ENCODE results near the gene DUSP22. TPM values are rescaled to one million over a fixed set of nuclear protein-coding genes. Genes with fewer than 3 reads are reported as not detected.

The DUSP22 gene
- total RNA-seq, 1 experiment from 2014 or later = 18.6 TPM

DNA sequence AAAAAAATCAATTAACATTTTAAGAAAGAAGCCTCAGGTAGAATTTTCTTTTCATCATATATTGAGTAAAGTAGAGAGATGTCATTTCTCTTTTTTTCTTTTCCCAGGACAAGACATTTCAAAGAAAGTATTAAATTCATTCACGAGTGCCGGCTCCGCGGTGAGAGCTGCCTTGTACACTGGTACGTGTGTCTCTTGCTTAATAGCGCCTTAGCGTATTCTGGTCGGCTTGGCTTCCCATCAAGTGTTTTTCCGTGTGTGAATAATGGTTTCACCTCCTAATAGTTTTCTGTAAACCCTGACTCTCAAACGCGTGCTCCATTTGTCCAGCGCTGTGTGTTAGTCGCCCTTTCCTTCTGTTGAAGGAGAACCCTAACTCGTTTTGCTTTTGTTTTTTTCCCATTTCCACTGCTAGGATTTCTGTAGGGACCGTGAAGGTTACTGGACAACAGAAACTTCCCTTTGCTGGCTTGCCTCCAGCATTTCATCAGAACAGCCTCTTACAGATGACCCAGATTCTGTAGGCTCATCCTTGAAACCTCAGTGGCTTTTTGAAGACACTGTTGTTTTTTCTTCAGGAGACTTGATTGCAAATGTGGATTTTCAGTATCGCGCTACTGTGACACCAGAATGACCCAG, 53.6 kb downstream of the DUSP22 start:
- ChIA-PET CTCF (no interaction called here), POLR2A (no interaction called here)
- no peaks in the 10 kb centered on the region for H3K27me3 Mint-ChIP-seq (ENCODE audit: insufficient read depth, unreplicated experiment)
- H3K4me1 Mint-ChIP-seq (ENCODE audit: low read depth, unreplicated experiment) = no peaks in the 10 kb centered on the region
- DNase-seq = no peak
- Histone ChIP-seq H3K27me3 (replicated peaks; ENCODE audit: control insufficient read depth, insufficient read depth, low read length) (no peaks in the 10 kb centered on the region), H3K9me3 (no peaks in the 10 kb centered on the region), H3K36me3 (ENCODE audit: control insufficient read depth, insufficient read depth, low read length) (no peaks in the 10 kb centered on the region), H3K4me3 (ENCODE audit: low read depth, low read length) (no peak overlapping the region), H3K4me1 (no peaks in the 10 kb centered on the region)
- H3K9me3 Mint-ChIP-seq (ENCODE audit: unreplicated experiment) = no peaks in the 10 kb centered on the region
- BruUV-seq (replicated peaks) = no TSS peak
- no peak overlapping the region for H3K27ac Mint-ChIP-seq (ENCODE audit: unreplicated experiment)
- no peak for TF ChIP-seq CTCF (IDR thresholded peaks at IDR 0.05; ENCODE audit: insufficient read depth in 1 of 2, low read depth in 1 of 2, low read length in 1 of 2, severe bottlenecking in 1 of 2, unreplicated experiment in 1 of 2)
- H3K36me3 Mint-ChIP-seq (ENCODE audit: insufficient read depth, unreplicated experiment) = no peaks in the 10 kb centered on the region
- H3K4me3 Mint-ChIP-seq (ENCODE audit: unreplicated experiment) = no peak overlapping the region
- intact Hi-C loops (cut with micrococcal nuclease; ENCODE audit: unreplicated experiment) = loop anchor here (5.0 kb wide), 1 partner anchor 971 kb away; no protein-coding TSS in a partner anchor

GRCh38 chr6:346386-347030, 54.2 kb downstream of the DUSP22 start:
- CTCF ChIA-PET = no interaction called here
- Mint-ChIP-seq H3K4me3 (ENCODE audit: unreplicated experiment) (no peak overlapping the region), H3K4me1 (ENCODE audit: low read depth, unreplicated experiment) (no peaks in the 10 kb centered on the region), H3K27ac (ENCODE audit: unreplicated experiment) (no peak overlapping the region), H3K27me3 (ENCODE audit: insufficient read depth, unreplicated experiment) (no peaks in the 10 kb centered on the region), H3K36me3 (ENCODE audit: insufficient read depth, unreplicated experiment) (no peaks in the 10 kb centered on the region), H3K9me3 (ENCODE audit: unreplicated experiment) (no peaks in the 10 kb centered on the region)
- H3K36me3 ChIP-seq (ENCODE audit: control insufficient read depth, insufficient read depth, low read length) = no peaks in the 10 kb centered on the region
- H3K27me3 ChIP-seq (replicated peaks; ENCODE audit: control insufficient read depth, insufficient read depth, low read length) = no peaks in the 10 kb centered on the region
- no peak for DNase-seq
- H3K4me3 ChIP-seq (ENCODE audit: low read depth, low read length) = no peak overlapping the region
- no peak for TF ChIP-seq CTCF (IDR thresholded peaks at IDR 0.05; ENCODE audit: insufficient read depth in 1 of 2, low read depth in 1 of 2, low read length in 1 of 2, severe bottlenecking in 1 of 2, unreplicated experiment in 1 of 2)
- no peaks in the 10 kb centered on the region for H3K4me1 ChIP-seq
- H3K9me3 ChIP-seq = no peaks in the 10 kb centered on the region
- POLR2A ChIA-PET = no interaction called here
- no TSS peak for BruUV-seq (replicated peaks)
- intact Hi-C loops (cut with micrococcal nuclease; ENCODE audit: unreplicated experiment) = loop anchor here (5.0 kb wide), 1 partner anchor 971 kb away; no protein-coding TSS in a partner anchor

DNA sequence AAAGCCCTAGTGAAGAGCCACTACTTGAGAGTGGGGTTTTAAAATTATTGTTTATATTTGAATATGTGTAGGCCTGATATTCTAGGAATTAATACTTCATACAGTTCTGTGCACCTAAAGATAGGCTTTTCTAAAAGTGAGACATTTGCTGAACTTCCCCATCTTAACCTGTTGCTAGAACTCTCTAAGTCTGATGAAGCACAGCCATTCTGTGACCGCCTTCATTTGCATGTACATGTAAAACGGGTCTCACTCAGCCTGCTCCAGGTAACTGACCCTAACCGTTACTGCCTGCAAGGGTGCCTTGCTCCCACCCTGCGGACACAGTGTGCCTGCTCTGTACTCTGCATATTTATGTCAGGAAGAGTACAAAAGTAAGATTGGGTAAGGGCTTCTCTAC, 54.9 kb downstream of the DUSP22 start:
- Histone ChIP-seq H3K27me3 (replicated peaks; ENCODE audit: control insufficient read depth, insufficient read depth, low read length) (no peaks in the 10 kb centered on the region), H3K9me3 (no peaks in the 10 kb centered on the region), H3K4me1 (no peaks in the 10 kb centered on the region), H3K4me3 (ENCODE audit: low read depth, low read length) (no peak overlapping the region), H3K36me3 (ENCODE audit: control insufficient read depth, insufficient read depth, low read length) (no peaks in the 10 kb centered on the region)
- H3K4me3 Mint-ChIP-seq (ENCODE audit: unreplicated experiment) = no peak overlapping the region
- intact Hi-C loops (cut with micrococcal nuclease; ENCODE audit: unreplicated experiment) = loop anchor here (5.0 kb wide), 1 partner anchor 970 kb away; no protein-coding TSS in a partner anchor
- no peak overlapping the region for H3K27ac Mint-ChIP-seq (ENCODE audit: unreplicated experiment)
- ChIA-PET POLR2A (no interaction called here), CTCF (no interaction called here)
- H3K9me3 Mint-ChIP-seq (ENCODE audit: unreplicated experiment) = no peaks in the 10 kb centered on the region
- TF ChIP-seq CTCF (IDR thresholded peaks at IDR 0.05; ENCODE audit: insufficient read depth in 1 of 2, low read depth in 1 of 2, low read length in 1 of 2, severe bottlenecking in 1 of 2, unreplicated experiment in 1 of 2) = no peak
- no peaks in the 10 kb centered on the region for H3K36me3 Mint-ChIP-seq (ENCODE audit: insufficient read depth, unreplicated experiment)
- no peaks in the 10 kb centered on the region for H3K4me1 Mint-ChIP-seq (ENCODE audit: low read depth, unreplicated experiment)
- BruUV-seq (replicated peaks) = no TSS peak
- no peaks in the 10 kb centered on the region for H3K27me3 Mint-ChIP-seq (ENCODE audit: insufficient read depth, unreplicated experiment)
- no peak for DNase-seq
